ENCODE measurements around the gene ARMH2. TPM values are rescaled to one million over a fixed set of nuclear protein-coding genes. Genes with fewer than 3 reads are reported as not detected.

ARMH2 gene
- total and polyA plus RNA-seq, 4 experiments from 2014 or later: 0.55 to 4.7 (median 3.1) TPM; not detected in 1

DNA sequence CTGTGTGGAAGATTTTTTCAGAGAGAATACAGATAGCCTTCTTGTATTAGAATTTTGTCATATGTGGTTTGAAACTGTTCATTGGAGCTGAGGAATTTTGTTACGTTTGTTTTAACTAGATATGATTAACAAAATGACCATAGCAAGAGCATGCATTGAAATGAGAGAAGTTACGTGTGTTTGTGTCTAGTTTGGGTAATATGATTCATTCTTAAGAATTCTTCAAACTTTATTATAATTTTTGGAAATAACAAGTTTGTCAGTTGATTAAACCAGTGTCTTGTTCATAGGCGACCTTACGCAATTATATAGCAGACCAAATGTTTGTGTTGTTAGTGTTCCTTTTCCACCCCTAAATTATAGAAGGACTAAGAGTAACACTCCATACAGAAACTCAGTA is 18.5 kb downstream of the ARMH2 start:
- Histone ChIP-seq H3K4me1 (ENCODE audit: insufficient read depth, low read length) (peaks cover 27% of the 10 kb centered on the region), H3K27me3 (ENCODE audit: insufficient read depth, low read length) (no peaks in the 10 kb centered on the region), H3K4me3 (ENCODE audit: low read length in 2 of 2) (no peak overlapping the region), H3K9me3 (ENCODE audit: control insufficient read depth in 1 of 2, low read length in 2 of 2) (no peaks in the 10 kb centered on the region), H3K36me3 (ENCODE audit: insufficient read depth, low read length) (no peaks in the 10 kb centered on the region), H3K27ac (ENCODE audit: low read depth, low read length) (no peak overlapping the region)
- CTCF ChIA-PET (ENCODE audit: partially characterized antibody): interaction anchor here (1.5 kb wide), 1 partner anchor 247 kb away, joined by 4 read pairs; no protein-coding TSS in a partner anchor
- no peak for DNase-seq
- intact Hi-C loops (cut with micrococcal nuclease): no loop called here
- Mint-ChIP-seq H3K27ac (peak overlapping the region in 1 of 7 donors; percentile 9), H3K9me3 (no peaks in the 10 kb centered on the region), H3K36me3 (peaks cover 12 to 14% of the 10 kb centered on the region in 2 donors), H3K4me1 (peaks cover 16 to 29% (median 21%) of the 10 kb centered on the region in 4 donors), H3K4me3 (no peak overlapping the region), H3K27me3 (no peaks in the 10 kb centered on the region)
- POLR2A ChIA-PET (ENCODE audit: partially characterized antibody): no interaction called here

DNA sequence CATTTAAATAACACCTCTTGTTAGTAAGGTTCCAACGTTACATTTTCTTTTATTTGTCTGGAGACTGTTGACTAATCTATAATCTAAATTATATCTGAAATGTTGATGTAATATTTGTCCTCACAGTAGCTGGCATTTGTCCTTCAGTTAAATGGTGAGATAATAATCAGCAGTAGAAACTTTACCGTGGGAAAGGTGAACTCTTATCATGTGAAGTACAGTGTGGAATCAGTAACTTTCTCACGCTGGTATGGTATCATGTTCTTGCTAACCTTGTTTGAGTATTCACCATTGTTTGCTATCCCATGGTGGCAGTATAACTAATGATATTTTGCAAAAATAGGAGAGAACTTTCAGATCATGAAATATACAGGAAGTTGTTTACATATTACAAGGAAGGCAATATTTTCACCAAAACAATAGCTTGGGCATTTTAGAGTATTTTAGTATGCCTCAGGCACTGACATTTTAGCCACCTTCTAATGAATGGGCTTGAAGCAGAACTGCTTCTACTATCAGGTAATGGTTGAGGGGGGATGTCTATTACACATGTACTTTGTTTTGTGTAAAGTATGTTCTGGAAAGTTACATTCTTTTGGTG is 19.2 kb downstream of the ARMH2 start:
- Mint-ChIP-seq H3K27me3 (no peaks in the 10 kb centered on the region), H3K4me1 (peaks cover 16 to 34% (median 21%) of the 10 kb centered on the region in 4 donors), H3K36me3 (peaks cover 12 to 21% of the 10 kb centered on the region in 2 donors), H3K9me3 (no peaks in the 10 kb centered on the region), H3K4me3 (no peak overlapping the region), H3K27ac (peak overlapping the region in 3 of 7 donors; percentile 6 to 31 (median 9))
- intact Hi-C loops (cut with micrococcal nuclease): no loop called here
- no peaks in the 10 kb centered on the region for H3K27me3 ChIP-seq (ENCODE audit: insufficient read depth, low read length)
- no peaks in the 10 kb centered on the region for H3K36me3 ChIP-seq (ENCODE audit: insufficient read depth, low read length)
- no peaks in the 10 kb centered on the region for H3K9me3 ChIP-seq (ENCODE audit: control insufficient read depth in 1 of 2, low read length in 2 of 2)
- ChIA-PET CTCF (ENCODE audit: partially characterized antibody) (no interaction called here), POLR2A (ENCODE audit: partially characterized antibody) (no interaction called here)
- H3K27ac ChIP-seq (ENCODE audit: low read depth, low read length): peak overlapping the region; percentile 5
- peaks cover 27% of the 10 kb centered on the region for H3K4me1 ChIP-seq (ENCODE audit: insufficient read depth, low read length)
- H3K4me3 ChIP-seq (ENCODE audit: low read length in 2 of 2): no peak overlapping the region
- DNase-seq: no peak

DNA sequence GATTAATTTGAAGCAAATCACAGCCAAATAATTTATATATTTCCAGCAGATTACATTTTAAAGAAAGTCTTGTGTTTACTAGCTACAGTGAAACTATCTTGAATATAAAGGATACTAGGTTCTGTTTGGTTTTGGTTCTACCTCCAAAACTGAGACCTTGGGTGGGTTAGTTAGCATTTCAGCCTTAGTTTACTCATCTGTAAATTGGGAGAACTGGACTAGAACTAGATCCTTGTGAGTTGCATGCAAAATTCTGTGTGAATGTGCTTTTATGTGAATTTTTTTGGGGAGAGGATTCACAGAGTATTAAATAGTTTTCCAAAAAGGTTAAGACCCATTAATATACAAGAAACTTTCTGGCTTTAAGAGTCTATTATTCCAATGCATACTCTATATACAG is 19.8 kb downstream of the ARMH2 start:
- Mint-ChIP-seq H3K9me3 (no peaks in the 10 kb centered on the region), H3K36me3 (peaks cover 12 to 21% of the 10 kb centered on the region in 2 donors), H3K4me1 (peaks cover 17 to 34% (median 21%) of the 10 kb centered on the region in 4 donors), H3K4me3 (no peak overlapping the region), H3K27me3 (no peaks in the 10 kb centered on the region), H3K27ac (no peak overlapping the region)
- Histone ChIP-seq H3K9me3 (ENCODE audit: control insufficient read depth in 1 of 2, low read length in 2 of 2) (no peaks in the 10 kb centered on the region), H3K4me1 (ENCODE audit: insufficient read depth, low read length) (peaks cover 31% of the 10 kb centered on the region), H3K36me3 (ENCODE audit: insufficient read depth, low read length) (no peaks in the 10 kb centered on the region), H3K4me3 (ENCODE audit: low read length in 2 of 2) (no peak overlapping the region), H3K27me3 (ENCODE audit: insufficient read depth, low read length) (no peaks in the 10 kb centered on the region), H3K27ac (ENCODE audit: low read depth, low read length) (no peak overlapping the region)
- DNase-seq: no peak
- intact Hi-C loops (cut with micrococcal nuclease): no loop called here
- ChIA-PET CTCF (ENCODE audit: partially characterized antibody) (no interaction called here), POLR2A (ENCODE audit: partially characterized antibody) (no interaction called here)

DNA sequence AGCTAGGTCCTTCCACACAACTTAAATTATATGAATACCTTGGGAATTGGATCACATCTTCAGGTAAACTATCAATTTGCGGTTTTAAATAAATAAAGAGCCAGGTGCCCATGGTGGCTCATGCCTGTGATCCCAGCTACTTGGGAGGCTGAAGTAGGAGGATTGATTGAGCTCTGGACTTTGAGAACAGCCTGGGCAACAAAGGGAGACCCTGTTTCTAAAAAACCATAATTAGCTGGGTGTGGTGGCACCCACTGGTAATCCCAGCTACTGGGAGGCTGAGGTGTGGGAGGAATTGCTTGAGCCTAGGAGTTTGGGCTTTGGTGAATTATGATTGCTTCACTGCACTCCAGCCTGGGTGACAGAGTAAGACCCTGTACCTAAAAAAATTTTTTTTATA is 20.6 kb downstream of the ARMH2 start:
- no peak overlapping the region for H3K4me3 Mint-ChIP-seq
- intact Hi-C loops (cut with micrococcal nuclease): no loop called here
- Histone ChIP-seq H3K27me3 (ENCODE audit: insufficient read depth, low read length) (no peaks in the 10 kb centered on the region), H3K36me3 (ENCODE audit: insufficient read depth, low read length) (no peaks in the 10 kb centered on the region), H3K9me3 (ENCODE audit: control insufficient read depth in 1 of 2, low read length in 2 of 2) (no peaks in the 10 kb centered on the region), H3K27ac (ENCODE audit: low read depth, low read length) (no peak overlapping the region), H3K4me3 (ENCODE audit: low read length in 2 of 2) (no peak overlapping the region), H3K4me1 (ENCODE audit: insufficient read depth, low read length) (peaks cover 31% of the 10 kb centered on the region)
- H3K27me3 Mint-ChIP-seq: no peaks in the 10 kb centered on the region
- peak overlapping the region in 1 of 7 donors; percentile 22 for H3K27ac Mint-ChIP-seq
- ChIA-PET CTCF (ENCODE audit: partially characterized antibody) (no interaction called here), POLR2A (ENCODE audit: partially characterized antibody) (no interaction called here)
- peaks cover 11 to 19% of the 10 kb centered on the region in 2 donors for H3K36me3 Mint-ChIP-seq
- DNase-seq: no peak
- H3K4me1 Mint-ChIP-seq: peaks cover 18 to 34% (median 21%) of the 10 kb centered on the region in 4 donors
- no peaks in the 10 kb centered on the region for H3K9me3 Mint-ChIP-seq

DNA sequence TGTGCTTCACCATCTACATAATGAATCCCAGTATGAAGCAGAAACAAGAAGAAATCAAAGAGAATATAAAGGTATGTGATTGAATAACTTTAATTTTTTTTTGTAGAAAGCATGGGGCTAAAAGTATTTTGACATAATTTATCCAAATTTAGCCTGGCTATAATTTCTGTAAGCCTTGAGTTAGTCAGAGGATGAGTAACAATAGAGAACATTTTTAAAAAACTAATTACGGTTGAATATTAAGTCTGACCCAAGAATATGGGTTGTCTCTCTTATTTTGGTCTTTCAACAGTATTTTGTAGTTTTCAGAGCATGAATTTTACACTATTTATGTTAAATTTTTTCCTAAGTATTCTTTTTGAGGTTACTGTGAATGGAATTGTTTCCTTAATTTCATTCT is 21.5 kb downstream of the ARMH2 start:
- Histone ChIP-seq H3K36me3 (ENCODE audit: insufficient read depth, low read length) (no peaks in the 10 kb centered on the region), H3K27me3 (ENCODE audit: insufficient read depth, low read length) (no peaks in the 10 kb centered on the region), H3K4me3 (ENCODE audit: low read length in 2 of 2) (no peak overlapping the region), H3K27ac (ENCODE audit: low read depth, low read length) (no peak overlapping the region), H3K4me1 (ENCODE audit: insufficient read depth, low read length) (peaks cover 31% of the 10 kb centered on the region), H3K9me3 (ENCODE audit: control insufficient read depth in 1 of 2, low read length in 2 of 2) (no peaks in the 10 kb centered on the region)
- Mint-ChIP-seq H3K4me1 (peaks cover 18 to 34% (median 21%) of the 10 kb centered on the region in 4 donors), H3K36me3 (peaks cover 5 to 18% of the 10 kb centered on the region in 2 donors), H3K4me3 (no peak overlapping the region), H3K27ac (no peak overlapping the region), H3K9me3 (no peaks in the 10 kb centered on the region), H3K27me3 (no peaks in the 10 kb centered on the region)
- ChIA-PET POLR2A (ENCODE audit: partially characterized antibody) (no interaction called here), CTCF (ENCODE audit: partially characterized antibody) (no interaction called here)
- intact Hi-C loops (cut with micrococcal nuclease): no loop called here
- DNase-seq: no peak

DNA sequence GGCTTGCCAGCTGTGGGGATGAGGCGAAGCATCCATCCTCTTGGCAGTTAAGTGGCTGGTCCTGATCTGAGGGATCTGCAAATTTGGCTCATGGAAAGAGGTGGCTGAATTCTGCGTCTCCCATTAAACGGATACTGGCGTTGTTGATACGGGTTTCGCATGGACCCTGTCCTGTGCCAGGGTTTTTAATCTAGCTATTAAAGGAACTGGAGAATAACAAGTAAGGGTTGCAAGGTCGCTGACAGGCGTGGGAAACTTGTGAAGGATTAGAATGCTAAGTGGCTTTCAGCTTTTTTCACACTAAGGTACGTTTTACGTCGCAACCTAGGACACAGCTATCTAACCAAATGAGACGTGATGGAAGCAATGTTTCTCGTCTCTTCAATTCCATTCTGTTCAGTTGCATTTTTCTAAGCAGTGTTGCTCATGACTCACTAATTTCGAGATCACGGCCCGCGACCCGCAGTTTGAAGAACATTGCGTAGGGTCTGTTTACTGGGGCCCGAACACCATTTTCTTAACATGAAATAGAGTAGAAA is 23.1 kb downstream of the ARMH2 start:
- peak in 1 of 5 donors; percentile 58 for DNase-seq
- H3K4me1 ChIP-seq (ENCODE audit: insufficient read depth, low read length): peaks cover 31% of the 10 kb centered on the region
- H3K9me3 Mint-ChIP-seq: no peaks in the 10 kb centered on the region
- peaks cover 18 to 34% (median 21%) of the 10 kb centered on the region in 4 donors for H3K4me1 Mint-ChIP-seq
- CTCF ChIA-PET (ENCODE audit: partially characterized antibody): interaction anchor here (0.7 to 2.6 kb wide), 5 partner anchors 8 to 192 kb away, joined by 3 to 6 read pairs (median 3); partner anchors contain the start of gene C6orf62
- H3K27ac Mint-ChIP-seq: peak overlapping the region; percentile 85 to 98 (median 98)
- no peaks in the 10 kb centered on the region for H3K9me3 ChIP-seq (ENCODE audit: control insufficient read depth in 1 of 2, low read length in 2 of 2)
- peaks cover 0 to 15% of the 10 kb centered on the region in 2 donors for H3K36me3 Mint-ChIP-seq
- POLR2A ChIA-PET (ENCODE audit: partially characterized antibody): interaction anchor here (0.8 to 2.6 kb wide), 10 partner anchors 9 to 295 kb away, joined by 3 to 29 read pairs (median 6); partner anchors contain the start of genes ACOT13, ALDH5A1, C6orf62 and TDP2
- no peaks in the 10 kb centered on the region for H3K27me3 Mint-ChIP-seq
- intact Hi-C loops (cut with micrococcal nuclease): loop anchor here (1.0 to 2.0 kb wide), 3 partner anchors 54 to 243 kb away; partner anchors contain the start of genes ACOT13 and TDP2
- H3K27me3 ChIP-seq (ENCODE audit: insufficient read depth, low read length): no peaks in the 10 kb centered on the region
- H3K36me3 ChIP-seq (ENCODE audit: insufficient read depth, low read length): no peaks in the 10 kb centered on the region
- H3K4me3 ChIP-seq (ENCODE audit: low read length in 2 of 2): peak overlapping the region; percentile 95 to 98
- H3K4me3 Mint-ChIP-seq: peak overlapping the region; percentile 98 to 99 (median 99)
- peak overlapping the region; percentile 85 for H3K27ac ChIP-seq (ENCODE audit: low read depth, low read length)
